Coronary artery (tissue), 2 donors: ENCODE data around the gene TMEM231.
"Not testable (repeated sequence)": the region's sequence is repeated elsewhere in the genome, so short reads cannot be mapped to it uniquely, and the experiment has no call there.

Experiments used
- DNase-seq: peaks from one replicate; pipeline ENCODE4 v3.0.0-alpha.2; 2017; ENCODE audit warnings: low spot score
- H3K27ac ChIP-seq, 2 donors: fragments of 200-600 bp; sonication (generic); one replicate each; pipeline ENCODE4 v1.5.1; 2016 to 2019
- H3K4me3 ChIP-seq: fragments of 200-600 bp; sonication (generic); 2 replicates; pipeline ENCODE4 v1.5.1; 2016; ENCODE audit warnings: mild to moderate bottlenecking, moderate library complexity
- CTCF ChIP-seq: fragments of 200-600 bp; sonication (generic); IDR thresholded peaks from one replicate; pipeline ENCODE4 v1.5.1; 2019; ENCODE audit warnings: antibody characterized with exemption

Gene TMEM231

DNA sequence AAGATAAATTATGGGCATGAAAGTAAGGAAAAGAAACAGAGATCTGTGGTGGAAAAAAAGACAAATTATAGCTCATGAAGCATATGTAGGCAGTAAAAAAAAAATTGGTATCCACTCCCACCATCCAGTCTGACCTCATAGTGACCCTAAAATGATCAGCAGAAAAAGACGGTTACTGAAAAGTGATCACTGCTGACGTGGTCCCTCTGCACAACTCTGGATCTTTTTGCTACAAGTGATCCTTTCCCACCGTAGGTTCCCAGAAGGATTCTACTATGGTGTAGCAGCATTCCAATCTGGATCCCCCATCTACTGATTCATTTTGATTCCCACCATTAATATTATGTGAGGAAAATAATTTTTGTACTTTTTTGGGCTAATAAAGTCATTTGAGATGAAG lies 49.9 kb downstream of the TMEM231 start:
- peak overlapping the region in 1 of 2 donors; percentile 29 for H3K27ac ChIP-seq
- DNase-seq, result no peak

DNA sequence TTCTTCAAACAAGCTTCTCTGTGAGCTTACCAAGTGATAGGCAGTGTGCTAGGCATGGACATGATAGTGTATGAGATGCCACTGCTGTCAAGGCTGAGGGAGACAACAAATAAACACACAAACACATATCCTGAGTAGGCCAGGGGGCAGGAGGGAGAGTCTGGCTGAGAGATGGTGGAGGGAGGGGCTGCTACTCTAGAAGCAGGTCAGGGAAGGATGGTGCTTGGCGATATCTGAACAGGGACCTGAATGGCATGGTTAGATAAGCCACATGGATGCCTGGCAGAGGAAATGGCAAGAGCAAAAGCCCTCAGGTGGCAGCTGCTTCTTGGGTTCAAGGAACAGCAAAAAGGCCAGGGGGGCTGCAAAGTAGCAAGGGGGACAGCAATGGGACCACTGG lies 52.3 kb downstream of the TMEM231 start:
- no peak for TF ChIP-seq CTCF
- no peak for DNase-seq
- Histone ChIP-seq H3K27ac (no peak overlapping the region), H3K4me3 (no peak overlapping the region)

More for the DNA sequence above, 49.9 kb downstream of the TMEM231 start:
- no peak for TF ChIP-seq CTCF
- no peak overlapping the region for H3K4me3 ChIP-seq

GRCh38 chr16:75502916-75503605 lies 53.0 kb downstream of the TMEM231 start:
- DNase-seq, result no peak
- no peak for TF ChIP-seq CTCF
- H3K27ac ChIP-seq, result no peak overlapping the region
- no peak overlapping the region for H3K4me3 ChIP-seq

DNA sequence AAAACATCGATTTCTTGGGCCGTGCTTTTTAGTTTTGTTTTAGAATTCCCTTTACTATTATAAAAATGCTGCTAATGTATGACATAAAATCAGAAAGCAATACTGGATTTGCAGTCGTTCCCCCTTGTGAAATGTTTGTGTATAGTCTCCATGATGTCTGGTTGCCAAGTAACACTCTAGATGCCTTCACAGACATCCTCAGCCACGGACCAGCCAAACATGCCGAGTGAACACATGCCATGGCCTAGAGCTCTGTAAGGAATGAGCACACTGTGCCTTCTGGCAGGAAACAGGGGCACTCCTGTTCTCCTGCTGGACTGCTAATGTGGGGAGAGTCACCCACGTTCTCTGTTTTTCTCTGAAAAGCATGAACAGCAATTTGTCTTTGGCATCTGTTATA lies 54.2 kb downstream of the TMEM231 start:
- peak overlapping the region; percentile 42 to 61 for H3K27ac ChIP-seq
- DNase-seq, result peak; percentile 79
- H3K4me3 ChIP-seq, result not testable (repeated sequence)

GRCh38 chr16:75501359-75501758 lies 54.7 kb downstream of the TMEM231 start:
- H3K4me3 ChIP-seq, result no peak overlapping the region
- H3K27ac ChIP-seq, result no peak overlapping the region
- TF ChIP-seq CTCF, result no peak

GRCh38 chr16:75498605-75499322 lies 57.3 kb downstream of the TMEM231 start:
- DNase-seq, H3K4me3 ChIP-seq: not testable (repeated sequence)
- H3K27ac ChIP-seq, result peak overlapping the region; percentile 50 to 81

More at GRCh38 chr16:75501359-75501758, 54.7 kb downstream of the TMEM231 start:
- DNase-seq, result no peak

DNA sequence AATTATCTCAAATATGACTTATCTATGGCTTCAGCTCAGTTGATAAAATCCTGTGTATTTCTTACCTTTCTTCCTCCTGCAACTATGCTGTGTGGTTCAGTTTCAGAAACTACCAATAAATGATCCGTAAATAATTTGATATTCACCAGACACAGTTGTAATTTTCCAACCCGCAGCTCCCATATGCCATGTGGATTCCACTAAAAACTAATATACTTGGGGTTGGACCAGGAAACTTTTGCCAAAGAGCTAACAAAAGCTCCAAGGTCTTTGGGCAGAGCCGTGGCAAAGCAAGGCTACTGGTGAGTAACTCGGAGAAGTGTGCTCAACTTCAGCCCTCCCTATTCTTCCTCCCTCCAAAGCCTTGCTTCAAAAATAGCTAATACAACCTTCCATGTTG lies 58.5 kb downstream of the TMEM231 start:
- TF ChIP-seq CTCF, result no peak
- no peak overlapping the region for H3K4me3 ChIP-seq
- no peak for DNase-seq
- no peak overlapping the region for H3K27ac ChIP-seq

GRCh38 chr16:75495076-75495674 lies 60.9 kb downstream of the TMEM231 start, which contains the start of gene CHST6:
CHST6 (minus strand) TSS chr16:75495441; CDS start chr16:75479828, 15,613 bp downstream.
- no peak for DNase-seq
- no peak for TF ChIP-seq CTCF
- Histone ChIP-seq H3K27ac (peak within 1 kb of the TSS in 1 of 2 donors; percentile 42), H3K4me3 (peak within 1 kb of the TSS; percentile 77)
